Measurements from ENCODE around the gene REX1BD. TPM values are rescaled to one million over a fixed set of nuclear protein-coding genes. Genes with fewer than 3 reads are reported as not detected.

Gene REX1BD
- total and polyA plus RNA-seq, 2 of the 8 experiments (the other 6 are each of a cell fraction or from before 2014, with no cell fraction given): 56.8 to 62.7 TPM

DNA sequence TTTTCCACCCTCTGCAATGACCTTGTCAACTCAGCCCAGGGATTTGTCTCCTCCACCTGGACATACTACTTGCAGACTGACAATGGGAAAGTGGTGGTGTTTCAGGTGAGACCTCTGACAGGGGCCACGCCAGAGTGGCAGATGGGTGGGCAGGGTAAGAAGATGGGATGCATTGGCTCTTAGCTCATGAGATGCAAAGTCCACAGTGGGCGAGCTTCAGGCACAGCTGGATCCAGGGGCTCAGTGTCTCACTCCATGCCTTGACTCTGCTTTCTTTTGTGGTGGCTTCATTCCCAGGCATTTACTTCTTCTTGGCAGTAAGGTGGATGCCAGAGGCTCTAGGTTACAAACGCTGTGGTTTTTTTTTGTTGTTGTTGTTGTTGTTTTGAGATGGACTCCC is 27.4 kb downstream of the REX1BD start:
- no peak overlapping the region for H3K27ac ChIP-seq (ENCODE audit: low read depth, low read length)
- POLR2A ChIA-PET (ENCODE audit: partially characterized antibody): interaction anchor here (0.7 to 1.0 kb wide), 2 partner anchors 25 to 45 kb away, joined by 3 to 4 read pairs; no protein-coding TSS in a partner anchor
- H3K4me1 ChIP-seq (replicated peaks in 1 of 4; ENCODE audit: control insufficient read depth in 3 of 4, insufficient read depth in 4 of 4, low read length in 3 of 4): peaks cover 3 to 22% (median 16%) of the 10 kb centered on the region in 4 experiments
- H3K18ac ChIP-seq (ENCODE audit: extremely low read depth, low read length): no peak overlapping the region
- 83% methylated on average over 3 of the region's 3 CpGs; no CpG with 5 or more reads in 1 of the 2 experiments for WGBS, 2 experiments (ENCODE audit: extremely low coverage in 1 of 2, insufficient coverage in 1 of 2, insufficient read length in 1 of 2, insufficient replicate concordance in 2 of 2, low coverage in 1 of 2, low lambda C conversion rate in 2 of 2, missing lambda C conversion rate in 1 of 2)
- CTCF ChIA-PET (ENCODE audit: partially characterized antibody): interaction anchor here (0.6 to 1.6 kb wide), 5 partner anchors 12 to 366 kb away, joined by 3 to 6 read pairs (median 3); no protein-coding TSS in a partner anchor
- no peaks in the 10 kb centered on the region for H3K9me3 ChIP-seq (ENCODE audit: insufficient read depth in 2 of 2, low read depth in 1 of 2, low read length in 1 of 2)
- no peak overlapping the region for H2BK15ac ChIP-seq (ENCODE audit: low read length)
- no peak overlapping the region for H4K5ac ChIP-seq (ENCODE audit: insufficient read length, low read depth, low read length)
- H2AFZ ChIP-seq (ENCODE audit: low read length): no peak overlapping the region
- H3K36me3 ChIP-seq (ENCODE audit: control insufficient read depth in 2 of 4, insufficient read depth in 4 of 4, low read length in 3 of 4): peaks cover 0 to 3% (median 0%) of the 10 kb centered on the region in 4 experiments; a peak in 1 of 8 replicates
- H4K20me1 ChIP-seq (replicated peaks in 1 of 2; ENCODE audit: control insufficient read depth in 1 of 2, insufficient read depth in 2 of 2, low read length in 2 of 2): peaks cover 0 to 12% of the 10 kb centered on the region in 2 experiments
- no peak overlapping the region for H2BK120ac ChIP-seq (replicated peaks; ENCODE audit: low read depth, low read length)
- DNase-seq (ENCODE audit: low read depth in 1 of 2, low spot score in 2 of 2) (no peak), FAIRE-seq (no peak)
- H4K8ac ChIP-seq (ENCODE audit: extremely low read depth, insufficient read depth, low read length): no peak overlapping the region
- H3K79me1 ChIP-seq (ENCODE audit: low read depth, low read length): no peaks in the 10 kb centered on the region
- no peak overlapping the region for H3K4me3 ChIP-seq (ENCODE audit: extremely low read depth in 1 of 4, insufficient read depth in 2 of 4, low read depth in 3 of 4, low read length in 4 of 4)
- H2BK5ac ChIP-seq (ENCODE audit: low read depth, low read length): no peak overlapping the region
- H2BK12ac ChIP-seq (ENCODE audit: low read depth, low read length): no peak overlapping the region
- H3K56ac ChIP-seq (replicated peaks; ENCODE audit: insufficient read length, low read depth, low read length): no peak overlapping the region
- no peak overlapping the region for H3K23ac ChIP-seq (ENCODE audit: insufficient read length)
- no peak overlapping the region for H2BK20ac ChIP-seq (ENCODE audit: low read length)
- H3K9ac ChIP-seq (replicated peaks in 1 of 4; ENCODE audit: extremely low read depth in 1 of 4, low read depth in 3 of 4, low read length in 3 of 4): no peak overlapping the region
- H2AK5ac ChIP-seq (ENCODE audit: low read depth, low read length): no peak overlapping the region
- H3K23me2 ChIP-seq (ENCODE audit: low read depth, low read length): peaks cover 15% of the 10 kb centered on the region
- no peaks in the 10 kb centered on the region for H3K79me2 ChIP-seq (ENCODE audit: control insufficient read depth in 1 of 2, insufficient read depth in 2 of 2, low read length in 2 of 2)
- H3K27me3 ChIP-seq (replicated peaks in 1 of 4; ENCODE audit: control insufficient read depth in 3 of 4, extremely low read depth in 1 of 4, insufficient read depth in 3 of 4, low read length in 3 of 4): peaks cover 29 to 43% (median 39%) of the 10 kb centered on the region in 4 experiments
- no peak overlapping the region for H4K91ac ChIP-seq (replicated peaks; ENCODE audit: insufficient read length, low read length)
- no peak overlapping the region for H3K4me2 ChIP-seq (ENCODE audit: insufficient read depth in 1 of 2, low read depth in 2 of 2, low read length in 2 of 2)
- H3K14ac ChIP-seq (ENCODE audit: insufficient read length): no peak overlapping the region
- H3K4ac ChIP-seq (replicated peaks; ENCODE audit: insufficient read length, low read depth, low read length): no peak overlapping the region
- no peak for TF ChIP-seq YY1 (IDR thresholded peaks at IDR 0.05; ENCODE audit: low read depth, low read length)
- no peak for TF ChIP-seq SAP30 (IDR thresholded peaks at IDR 0.05; ENCODE audit: insufficient read depth, insufficient replicate concordance, low read length)
- no peak for TF ChIP-seq BCL11A (IDR thresholded peaks at IDR 0.05; ENCODE audit: low read depth in 2 of 2, low read length in 2 of 2)
- TF ChIP-seq, protein P1, sequence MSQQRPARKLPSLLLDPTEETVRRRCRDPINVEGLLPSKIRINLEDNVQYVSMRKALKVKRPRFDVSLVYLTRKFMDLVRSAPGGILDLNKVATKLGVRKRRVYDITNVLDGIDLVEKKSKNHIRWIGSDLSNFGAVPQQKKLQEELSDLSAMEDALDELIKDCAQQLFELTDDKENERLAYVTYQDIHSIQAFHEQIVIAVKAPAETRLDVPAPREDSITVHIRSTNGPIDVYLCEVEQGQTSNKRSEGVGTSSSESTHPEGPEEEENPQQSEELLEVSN (IDR thresholded peaks at IDR 0.05): no peak
- no peak for TF ChIP-seq RXRA (IDR thresholded peaks at IDR 0.05; ENCODE audit: insufficient read depth, low read depth, low read length)
- TF ChIP-seq HDAC2 (IDR thresholded peaks at IDR 0.05; ENCODE audit: borderline replicate concordance in 1 of 2, low read depth in 2 of 2, low read length in 2 of 2): no peak
- no peak for TF ChIP-seq SP1 (IDR thresholded peaks at IDR 0.05; ENCODE audit: low read depth, low read length)
- TF ChIP-seq, protein P2, sequence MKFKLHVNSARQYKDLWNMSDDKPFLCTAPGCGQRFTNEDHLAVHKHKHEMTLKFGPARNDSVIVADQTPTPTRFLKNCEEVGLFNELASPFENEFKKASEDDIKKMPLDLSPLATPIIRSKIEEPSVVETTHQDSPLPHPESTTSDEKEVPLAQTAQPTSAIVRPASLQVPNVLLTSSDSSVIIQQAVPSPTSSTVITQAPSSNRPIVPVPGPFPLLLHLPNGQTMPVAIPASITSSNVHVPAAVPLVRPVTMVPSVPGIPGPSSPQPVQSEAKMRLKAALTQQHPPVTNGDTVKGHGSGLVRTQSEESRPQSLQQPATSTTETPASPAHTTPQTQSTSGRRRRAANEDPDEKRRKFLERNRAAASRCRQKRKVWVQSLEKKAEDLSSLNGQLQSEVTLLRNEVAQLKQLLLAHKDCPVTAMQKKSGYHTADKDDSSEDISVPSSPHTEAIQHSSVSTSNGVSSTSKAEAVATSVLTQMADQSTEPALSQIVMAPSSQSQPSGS (IDR thresholded peaks at IDR 0.05; ENCODE audit: low read length): no peak
- TF ChIP-seq HDAC6 (IDR thresholded peaks at IDR 0.05; ENCODE audit: low read depth, low read length): no peak
- TF ChIP-seq CBX5 (IDR thresholded peaks at IDR 0.05; ENCODE audit: low read depth, low read length): no peak
- TF ChIP-seq POLR2A (IDR thresholded peaks at IDR 0.05; ENCODE audit: control extremely low read depth in 1 of 2, low read depth in 2 of 2, low read length in 2 of 2): no peak
- TF ChIP-seq ASH2L (IDR thresholded peaks at IDR 0.05; ENCODE audit: low read length): no peak
